Stimulated activated CD4-positive, alpha-beta T cell treated with anti-CD3 and anti-CD28 coated beads, Interleukin-4, amount 100 ng/mL, for 1 hour (primary cell): ENCODE measurements around the gene EPB42.
"Not testable (repeated sequence)": the region's sequence is repeated elsewhere in the genome, so short reads cannot be mapped to it uniquely, and the experiment has no call there.

Experiments used
- DNase-seq: peaks from one replicate; pipeline ENCODE4 v3.0.0-alpha.2; 2020

The EPB42 gene

DNA sequence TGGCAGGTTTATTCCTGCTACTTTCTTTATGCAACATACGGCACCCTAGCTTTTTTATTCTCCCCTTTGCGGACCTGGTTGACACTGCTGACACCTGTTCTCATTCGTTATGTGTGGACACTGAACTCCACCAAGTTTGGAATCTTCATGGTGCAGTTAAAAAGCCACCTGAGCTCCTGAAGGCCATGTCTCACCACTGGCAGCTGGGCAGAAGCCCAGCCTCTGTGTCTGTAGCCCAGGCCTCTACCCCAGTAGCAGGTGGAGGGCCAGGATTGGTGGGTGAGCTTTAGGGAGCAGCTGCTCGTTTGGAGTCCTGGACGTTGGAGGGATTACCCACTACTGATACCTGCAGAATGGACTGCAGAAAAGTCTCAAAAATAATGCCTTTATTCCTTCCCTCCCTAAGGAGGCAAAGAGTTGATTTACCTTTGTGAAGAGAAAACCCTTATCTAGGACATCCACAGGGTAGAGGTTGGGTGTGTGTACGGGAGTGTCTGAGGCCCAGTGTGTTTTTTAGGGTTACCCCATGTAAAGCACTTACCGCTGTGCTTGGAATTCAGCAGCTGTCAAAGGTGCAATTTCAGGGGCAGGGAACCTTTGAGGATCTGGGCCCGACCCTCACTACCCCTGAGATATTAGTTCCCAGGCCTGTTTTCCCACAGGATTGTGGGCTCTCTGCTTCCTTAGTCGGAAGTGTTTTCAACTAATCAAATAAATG, 36.3 kb downstream of the EPB42 start:
- no peak for DNase-seq

DNA sequence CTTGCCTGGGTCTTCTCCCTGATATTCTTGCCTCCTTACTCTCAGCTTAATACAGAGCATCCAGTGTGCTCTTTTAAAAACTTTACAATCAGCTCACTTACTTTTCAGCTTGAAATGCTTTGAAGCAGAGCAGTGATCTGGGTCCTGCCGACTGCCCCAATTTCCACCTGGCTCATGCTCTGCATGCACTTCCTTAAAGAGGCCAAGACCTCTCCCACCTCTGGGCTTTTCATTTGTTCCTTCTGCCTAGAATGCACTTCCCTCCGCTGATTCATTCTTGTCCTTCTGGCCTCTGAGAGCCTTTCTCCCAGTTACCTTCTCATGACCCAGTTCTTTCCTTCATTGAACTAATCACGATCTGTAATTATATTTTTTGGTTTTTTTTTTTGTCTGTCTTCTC, 37.5 kb downstream of the EPB42 start:
- no peak for DNase-seq

DNA sequence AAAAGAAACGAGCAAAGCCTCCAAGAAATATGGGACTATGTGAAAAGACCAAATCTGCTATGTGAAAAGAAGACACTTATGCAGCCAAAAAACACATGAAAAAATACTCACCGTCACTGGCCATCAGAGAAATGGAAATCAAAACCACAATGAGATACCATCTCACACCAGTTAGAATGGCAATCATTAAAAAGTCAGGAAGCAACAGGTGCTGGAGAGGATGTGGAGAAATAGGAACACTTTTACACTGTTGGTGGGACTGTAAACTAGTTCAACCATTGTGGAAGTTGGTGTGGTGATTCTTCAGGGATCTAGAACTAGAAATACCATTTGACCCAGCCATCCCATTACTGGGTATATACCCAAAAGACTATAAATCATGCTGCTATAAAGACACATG, 43.7 kb downstream of the EPB42 start:
- DNase-seq = not testable (repeated sequence)

- not testable (repeated sequence) for DNase-seq
Observed at GRCh38 chr15:43175656-43176309, 45.0 kb downstream of the EPB42 start.

DNA sequence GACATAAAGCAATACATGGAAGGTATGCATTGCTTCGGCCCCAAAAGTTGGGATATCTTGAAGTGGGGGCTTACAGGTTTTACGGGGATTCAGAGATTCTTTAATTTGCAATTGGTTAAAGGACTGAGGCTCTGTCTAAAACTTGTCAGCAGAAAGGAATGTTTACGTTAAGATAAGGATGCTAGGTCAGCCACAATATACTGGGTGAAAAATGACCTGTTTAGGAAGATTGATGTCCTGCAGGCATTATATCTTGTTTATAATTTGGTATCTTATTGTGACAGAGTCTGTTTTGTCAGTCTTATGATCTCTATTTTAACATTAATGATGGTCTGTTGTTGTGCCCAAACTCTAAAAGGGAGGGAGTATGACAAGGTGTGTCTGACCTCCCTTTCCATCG, 50.9 kb downstream of the EPB42 start:
- DNase-seq = no peak

DNA sequence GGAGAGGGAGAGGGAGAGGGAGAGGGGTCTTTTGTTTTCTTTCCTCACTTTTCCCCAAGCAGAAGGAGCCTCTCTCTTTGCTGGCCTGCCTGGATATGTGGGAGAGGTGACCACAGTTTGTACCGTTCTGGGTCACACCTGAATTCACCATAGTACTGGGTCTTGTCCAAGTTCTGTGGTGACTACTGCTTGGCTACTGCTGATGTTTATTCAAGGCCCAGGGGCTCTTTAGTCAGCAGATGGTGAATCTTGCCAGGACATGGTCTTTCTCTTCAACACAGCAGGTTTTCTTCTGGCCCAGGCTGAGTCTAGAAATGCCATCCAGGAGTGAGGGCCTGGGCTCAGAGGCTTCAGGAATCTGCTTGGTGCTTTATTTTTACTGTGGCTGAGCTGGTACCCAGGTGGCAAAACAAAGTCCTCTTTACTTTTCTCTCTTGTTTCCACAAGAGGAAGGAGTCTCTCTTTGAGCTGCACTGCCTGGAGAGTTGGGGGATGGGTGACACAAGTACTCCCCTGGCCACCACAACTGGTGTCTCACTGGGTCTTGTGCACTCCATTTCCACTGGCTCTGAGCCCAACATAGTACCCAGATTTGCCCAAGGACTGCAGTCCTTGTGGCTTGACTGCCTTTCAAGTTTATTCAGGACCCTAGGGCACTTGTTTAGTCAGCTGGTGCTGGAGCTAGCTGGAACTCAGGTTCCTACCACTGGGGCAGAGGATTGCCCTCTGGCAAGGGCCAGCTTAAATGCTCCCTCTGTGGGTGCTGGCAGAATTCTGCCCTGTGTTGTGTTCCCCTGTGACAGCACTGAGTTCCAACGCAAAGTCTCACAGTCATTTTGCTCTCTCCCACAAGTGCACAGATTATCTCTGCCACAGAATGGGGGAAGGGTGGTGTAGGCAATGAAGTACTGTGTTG, 52.4 kb downstream of the EPB42 start:
- DNase-seq = no peak

- not testable (repeated sequence) for DNase-seq
Observed at GRCh38 chr15:43167261-43167660, 53.6 kb downstream of the EPB42 start.

GRCh38 chr15:43165801-43166325, 55.0 kb downstream of the EPB42 start:
- DNase-seq = no peak

DNA sequence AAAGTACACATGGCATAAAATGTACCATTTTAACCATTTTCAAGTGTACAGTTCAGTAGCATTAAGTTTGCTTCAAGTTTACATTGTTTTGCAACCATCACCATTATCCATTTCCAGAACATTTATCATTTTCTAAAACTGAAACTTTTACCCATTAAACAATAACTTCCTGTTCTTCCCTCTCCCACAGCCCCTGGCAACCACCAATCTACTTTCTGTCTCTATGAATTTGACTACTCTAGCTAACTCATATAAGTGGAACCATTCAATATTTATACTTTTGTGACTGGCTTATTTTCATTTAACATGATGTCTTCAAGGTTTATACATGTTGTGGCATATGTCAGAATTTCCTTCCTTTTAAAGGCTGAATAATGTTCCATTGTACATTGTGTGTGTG, 67.5 kb downstream of the EPB42 start:
- no peak for DNase-seq

GRCh38 chr15:43151688-43152087, 69.1 kb downstream of the EPB42 start:
- DNase-seq = no peak

- no peak for DNase-seq
Observed at GRCh38 chr15:43150191-43150929, 70.5 kb downstream of the EPB42 start.
